Measurements from ENCODE around the gene PLPPR1.

The PLPPR1 gene

GRCh38 chr9:101092922-101093321 is 64.4 kb downstream of the PLPPR1 start:
- no peak overlapping the region for H3K4me3 ChIP-seq (replicated peaks; ENCODE audit: low read depth, low read length)
- TF ChIP-seq CTCF (IDR thresholded peaks at IDR 0.05; ENCODE audit: low read depth, low read length, missing control alignments), result no peak
- DNase-seq (ENCODE audit: extremely low read depth, low read depth), result no peak

GRCh38 chr9:101093620-101094019 is 65.1 kb downstream of the PLPPR1 start:
- no peak overlapping the region for H3K4me3 ChIP-seq (replicated peaks; ENCODE audit: low read depth, low read length)
- TF ChIP-seq CTCF (IDR thresholded peaks at IDR 0.05; ENCODE audit: low read depth, low read length, missing control alignments), result no peak
- DNase-seq (ENCODE audit: extremely low read depth, low read depth), result no peak

- no peak for TF ChIP-seq CTCF (IDR thresholded peaks at IDR 0.05; ENCODE audit: low read depth, low read length, missing control alignments)
- no peak overlapping the region for H3K4me3 ChIP-seq (replicated peaks; ENCODE audit: low read depth, low read length)
- no peak for DNase-seq (ENCODE audit: extremely low read depth, low read depth)
Measured at GRCh38 chr9:101094686-101095085, 66.2 kb downstream of the PLPPR1 start.

GRCh38 chr9:101097210-101097609 is 68.7 kb downstream of the PLPPR1 start:
- H3K4me3 ChIP-seq (replicated peaks; ENCODE audit: low read depth, low read length), result no peak overlapping the region
- TF ChIP-seq CTCF (IDR thresholded peaks at IDR 0.05; ENCODE audit: low read depth, low read length, missing control alignments), result no peak
- no peak for DNase-seq (ENCODE audit: extremely low read depth, low read depth)

GRCh38 chr9:101098392-101098791 is 69.9 kb downstream of the PLPPR1 start:
- DNase-seq (ENCODE audit: extremely low read depth, low read depth), result no peak
- H3K4me3 ChIP-seq (replicated peaks; ENCODE audit: low read depth, low read length), result no peak overlapping the region
- no peak for TF ChIP-seq CTCF (IDR thresholded peaks at IDR 0.05; ENCODE audit: low read depth, low read length, missing control alignments)

- H3K4me3 ChIP-seq (replicated peaks; ENCODE audit: low read depth, low read length), result no peak overlapping the region
- TF ChIP-seq CTCF (IDR thresholded peaks at IDR 0.05; ENCODE audit: low read depth, low read length, missing control alignments), result no peak
Measured at GRCh38 chr9:101114317-101114716, 85.8 kb downstream of the PLPPR1 start.

GRCh38 chr9:101115102-101115501 is 86.6 kb downstream of the PLPPR1 start:
- H3K4me3 ChIP-seq (replicated peaks; ENCODE audit: low read depth, low read length), result no peak overlapping the region
- TF ChIP-seq CTCF (IDR thresholded peaks at IDR 0.05; ENCODE audit: low read depth, low read length, missing control alignments), result no peak
- DNase-seq (ENCODE audit: extremely low read depth, low read depth), result no peak

More at GRCh38 chr9:101114317-101114716, 85.8 kb downstream of the PLPPR1 start:
- DNase-seq (ENCODE audit: extremely low read depth, low read depth), result no peak
